Stimulated activated naive CD8-positive, alpha-beta T cell treated with anti-CD3 and anti-CD28 coated beads, Interleukin-15, Interleukin-2, amounts not matched to agents 100 ng/mL and 50 ng/mL, for 24 hours (primary cell): ENCODE results near the gene CD9.
"Not testable (repeated sequence)": the region's sequence is repeated elsewhere in the genome, so short reads cannot be mapped to it uniquely, and the experiment has no call there.

Source experiments
- H3K27ac Mint-ChIP-seq: one replicate; pipeline ENCODE4 v1.8.0; 2021; ENCODE audit warnings: mild to moderate bottlenecking, mixed read lengths
- H3K27me3 Mint-ChIP-seq: one replicate; pipeline ENCODE4 v1.8.0; 2021; ENCODE audit warnings: mixed read lengths
- H3K36me3 Mint-ChIP-seq: one replicate; pipeline ENCODE4 v1.8.0; 2021; ENCODE audit warnings: low read depth, mixed read lengths
- H3K4me1 Mint-ChIP-seq: one replicate; pipeline ENCODE4 v1.8.0; 2021; ENCODE audit warnings: low read depth, mixed read lengths
- H3K4me3 Mint-ChIP-seq: one replicate; pipeline ENCODE4 v1.8.0; 2021; ENCODE audit warnings: mild to moderate bottlenecking, mixed read lengths
- H3K9me3 Mint-ChIP-seq: one replicate; pipeline ENCODE4 v1.8.0; 2021; ENCODE audit warnings: mixed read lengths

Gene CD9

DNA sequence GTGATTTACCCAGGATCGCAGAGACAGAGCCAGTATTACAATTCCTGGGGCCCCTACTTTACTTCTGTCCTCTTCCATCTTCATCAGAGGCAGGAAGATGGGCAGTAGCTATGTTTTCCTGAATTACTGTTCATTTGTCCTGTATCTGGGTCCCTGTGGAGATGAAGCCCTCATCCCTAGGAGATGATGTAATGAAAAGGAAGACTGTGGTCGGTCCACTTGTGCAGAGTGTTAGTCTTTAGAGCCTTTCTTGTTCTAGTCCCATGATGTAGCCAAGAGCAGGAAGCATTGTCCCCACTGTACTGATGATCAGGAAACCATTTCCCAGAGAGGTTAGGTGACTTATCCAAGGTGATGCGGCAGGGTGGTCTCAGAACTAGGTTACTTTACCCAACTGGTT, 2.6 kb downstream of the CD9 start:
- Mint-ChIP-seq H3K27me3 (peaks cover 43% of the 10 kb centered on the region), H3K27ac (no peak overlapping the region), H3K36me3 (no peaks in the 10 kb centered on the region), H3K9me3 (no peaks in the 10 kb centered on the region), H3K4me1 (peaks cover 26% of the 10 kb centered on the region), H3K4me3 (no peak overlapping the region)

DNA sequence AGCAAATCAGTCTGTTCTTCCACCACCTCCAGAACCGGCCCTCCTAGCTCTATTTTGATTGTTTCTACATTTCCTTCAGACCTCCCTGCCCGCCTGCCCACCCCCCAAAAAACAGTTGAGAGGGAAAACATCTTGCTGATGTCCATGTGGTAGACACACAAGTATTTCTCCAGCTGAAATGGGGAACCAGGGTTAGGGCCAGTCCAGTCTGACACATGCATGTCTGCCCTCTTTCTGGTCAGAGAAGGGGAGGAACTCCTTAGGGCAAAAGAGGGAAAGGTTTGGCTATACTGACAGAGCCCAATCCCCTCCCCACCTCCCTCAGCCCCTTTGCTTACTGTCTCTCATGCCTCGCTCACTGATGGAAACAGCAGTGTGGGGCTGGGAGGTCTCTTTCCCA, 3.4 kb downstream of the CD9 start:
- no peaks in the 10 kb centered on the region for H3K36me3 Mint-ChIP-seq
- peaks cover 39% of the 10 kb centered on the region for H3K27me3 Mint-ChIP-seq
- H3K4me1 Mint-ChIP-seq, result peaks cover 26% of the 10 kb centered on the region
- H3K27ac Mint-ChIP-seq, result no peak overlapping the region
- H3K4me3 Mint-ChIP-seq, result no peak overlapping the region
- H3K9me3 Mint-ChIP-seq, result no peaks in the 10 kb centered on the region

DNA sequence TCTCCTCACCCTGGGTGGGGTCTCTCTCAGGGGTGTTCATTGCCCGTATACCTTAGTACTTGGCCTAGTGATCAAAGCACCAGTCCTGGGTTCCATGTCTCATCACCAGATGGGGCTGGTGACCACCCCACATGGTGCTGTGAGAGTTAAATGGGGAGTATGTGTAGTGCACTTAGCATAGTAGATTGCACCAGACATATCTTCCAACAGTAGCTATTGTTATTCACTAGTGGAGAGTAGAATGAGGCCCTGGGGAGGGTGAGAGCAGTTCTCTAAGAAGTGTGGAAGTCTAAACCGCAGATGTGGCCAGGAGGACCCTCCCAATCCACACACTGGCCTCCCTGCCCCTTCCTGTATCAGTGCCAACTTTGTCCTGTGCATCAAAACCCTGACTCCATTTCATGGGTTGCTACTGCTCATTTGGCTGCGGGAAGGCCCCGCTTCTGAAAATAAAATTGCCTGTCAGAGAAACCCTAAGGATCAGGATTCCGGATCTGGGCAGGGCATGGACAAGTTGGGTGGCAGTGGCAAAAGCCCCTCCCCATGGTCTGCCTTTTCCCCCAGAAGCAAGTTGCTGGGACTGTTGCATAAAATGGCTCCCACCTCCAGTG, 4.4 kb downstream of the CD9 start:
- H3K4me3 Mint-ChIP-seq, result no peak overlapping the region
- no peaks in the 10 kb centered on the region for H3K9me3 Mint-ChIP-seq
- no peak overlapping the region for H3K27ac Mint-ChIP-seq
- peaks cover 18% of the 10 kb centered on the region for H3K4me1 Mint-ChIP-seq
- H3K27me3 Mint-ChIP-seq, result peaks cover 30% of the 10 kb centered on the region
- H3K36me3 Mint-ChIP-seq, result no peaks in the 10 kb centered on the region

DNA sequence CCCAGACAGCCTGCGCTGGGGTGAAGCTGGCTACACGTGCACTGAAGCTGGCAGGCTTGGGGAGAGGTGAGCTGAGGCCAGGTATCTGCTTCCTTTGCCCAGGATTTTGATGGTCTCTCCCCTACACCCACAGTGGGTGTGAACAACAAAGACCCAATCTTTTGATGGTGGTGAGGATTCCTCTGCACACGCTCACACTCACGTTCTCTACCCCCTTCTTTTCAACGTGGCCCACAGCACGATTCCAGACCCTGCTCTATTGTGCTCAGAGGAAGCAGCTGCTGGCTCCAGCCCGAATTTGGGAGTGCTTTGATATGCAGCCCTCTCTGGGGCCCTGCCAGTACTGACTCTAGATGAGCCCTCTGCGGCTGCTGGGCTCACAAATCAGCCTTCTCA, 4.9 kb downstream of the CD9 start:
- H3K9me3 Mint-ChIP-seq, result no peaks in the 10 kb centered on the region
- no peak overlapping the region for H3K27ac Mint-ChIP-seq

DNA sequence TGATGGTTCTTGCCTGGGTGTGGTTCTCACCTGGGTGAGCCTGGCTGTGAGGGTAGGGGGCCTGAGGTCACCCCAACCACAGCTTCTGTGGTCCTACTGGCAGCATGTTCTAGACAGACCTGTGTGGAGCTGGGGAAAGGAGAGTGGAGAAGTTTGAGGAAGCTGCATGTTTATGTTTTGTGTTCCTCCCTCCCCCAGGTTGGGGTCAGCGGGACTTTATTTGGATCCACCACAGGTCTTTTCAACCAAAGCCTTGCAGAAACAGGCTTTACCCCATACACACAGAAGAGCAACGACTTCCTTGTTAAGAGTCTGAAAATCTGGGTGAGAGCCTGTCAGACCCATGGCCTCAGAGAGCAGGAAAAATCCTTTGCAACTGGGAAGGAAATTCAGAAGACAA, 5.6 kb downstream of the CD9 start:
- Mint-ChIP-seq H3K4me3 (no peak overlapping the region), H3K4me1 (peaks cover 23% of the 10 kb centered on the region), H3K27me3 (peaks cover 29% of the 10 kb centered on the region), H3K27ac (no peak overlapping the region), H3K9me3 (no peaks in the 10 kb centered on the region), H3K36me3 (no peaks in the 10 kb centered on the region)

More for the DNA sequence above, 4.9 kb downstream of the CD9 start:
- H3K4me1 Mint-ChIP-seq, result peaks cover 19% of the 10 kb centered on the region
- no peak overlapping the region for H3K4me3 Mint-ChIP-seq
- no peaks in the 10 kb centered on the region for H3K36me3 Mint-ChIP-seq
- peaks cover 30% of the 10 kb centered on the region for H3K27me3 Mint-ChIP-seq

DNA sequence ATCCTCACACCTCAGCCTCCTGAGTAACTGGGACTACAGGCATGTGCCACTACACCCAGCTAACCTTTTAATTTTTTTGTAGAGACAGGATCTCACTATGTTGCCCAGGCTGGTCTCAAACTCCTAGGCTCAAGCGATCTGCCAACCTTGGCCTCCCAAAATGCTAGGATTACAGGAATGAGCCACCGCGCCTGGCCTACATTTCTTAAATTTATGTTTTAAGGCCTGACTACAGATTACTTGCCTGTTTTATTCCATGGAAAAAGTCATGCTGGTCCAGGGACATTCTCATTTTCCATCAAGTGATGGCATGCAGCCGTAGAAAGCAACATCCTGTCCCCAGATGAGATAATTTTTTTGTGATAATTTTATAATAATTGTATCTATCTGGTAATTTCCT, 6.1 kb downstream of the CD9 start:
- H3K9me3 Mint-ChIP-seq, result no peaks in the 10 kb centered on the region
- H3K27ac Mint-ChIP-seq, result no peak overlapping the region
- no peaks in the 10 kb centered on the region for H3K36me3 Mint-ChIP-seq
- H3K4me1 Mint-ChIP-seq, result peaks cover 23% of the 10 kb centered on the region
- peaks cover 23% of the 10 kb centered on the region for H3K27me3 Mint-ChIP-seq
- H3K4me3 Mint-ChIP-seq, result no peak overlapping the region

DNA sequence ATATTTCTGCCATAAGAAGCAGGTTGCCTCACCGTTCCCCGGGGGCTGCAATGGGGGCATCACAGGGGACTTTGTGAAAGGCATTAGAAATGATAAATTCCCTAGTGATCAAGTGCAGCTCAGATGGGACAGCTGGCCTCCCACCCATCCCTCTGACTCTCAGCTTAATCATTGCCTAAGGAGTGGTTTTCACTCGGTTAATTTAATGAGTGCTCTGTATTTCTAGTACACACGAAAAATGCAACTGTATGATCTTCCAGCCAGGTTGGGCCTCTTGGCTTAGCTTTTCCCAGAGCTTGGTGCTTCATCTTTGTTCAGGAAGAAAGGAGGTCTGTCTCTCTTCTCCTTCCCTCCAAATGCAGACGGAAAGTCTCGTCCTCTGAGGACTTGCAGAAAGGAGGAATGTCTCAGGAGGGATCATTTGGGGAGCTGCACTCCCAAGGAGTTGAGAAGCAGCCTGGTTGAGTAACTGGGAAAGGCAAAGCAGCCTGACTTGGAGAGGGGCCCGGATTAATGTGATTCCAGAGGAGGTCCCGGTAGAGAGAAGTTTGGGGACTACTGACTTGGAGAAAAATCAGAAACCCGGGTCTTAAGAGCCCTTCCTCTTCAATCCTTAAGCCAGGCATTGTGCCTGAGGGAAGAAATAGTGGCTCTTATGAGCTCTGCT, 7.2 kb downstream of the CD9 start:
- no peak overlapping the region for H3K4me3 Mint-ChIP-seq
- H3K9me3 Mint-ChIP-seq, result no peaks in the 10 kb centered on the region
- H3K36me3 Mint-ChIP-seq, result no peaks in the 10 kb centered on the region
- peaks cover 20% of the 10 kb centered on the region for H3K4me1 Mint-ChIP-seq
- peaks cover 12% of the 10 kb centered on the region for H3K27me3 Mint-ChIP-seq
- H3K27ac Mint-ChIP-seq, result no peak overlapping the region

DNA sequence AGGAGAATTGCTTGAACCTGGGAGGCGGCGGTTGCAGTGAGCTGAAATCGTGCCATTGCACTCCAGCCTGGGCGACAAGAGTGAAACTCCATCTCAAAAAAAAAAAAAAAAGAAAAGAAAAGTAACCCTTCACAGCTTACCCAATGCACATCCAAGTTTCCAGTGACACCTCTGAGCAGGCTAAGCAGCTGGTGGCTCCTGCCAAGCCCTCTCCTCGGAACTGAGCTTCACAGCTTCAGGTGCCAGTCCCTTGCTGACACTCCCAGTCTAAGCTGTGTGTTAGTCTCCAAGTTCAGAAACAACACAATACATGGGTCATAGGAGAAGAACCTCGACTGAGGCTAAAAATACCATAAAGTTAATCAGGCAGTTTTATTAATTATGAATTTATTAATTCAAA, 7.9 kb downstream of the CD9 start:
- Mint-ChIP-seq H3K9me3 (no peaks in the 10 kb centered on the region), H3K27me3 (peaks cover 5% of the 10 kb centered on the region), H3K4me3 (no peak overlapping the region)

DNA sequence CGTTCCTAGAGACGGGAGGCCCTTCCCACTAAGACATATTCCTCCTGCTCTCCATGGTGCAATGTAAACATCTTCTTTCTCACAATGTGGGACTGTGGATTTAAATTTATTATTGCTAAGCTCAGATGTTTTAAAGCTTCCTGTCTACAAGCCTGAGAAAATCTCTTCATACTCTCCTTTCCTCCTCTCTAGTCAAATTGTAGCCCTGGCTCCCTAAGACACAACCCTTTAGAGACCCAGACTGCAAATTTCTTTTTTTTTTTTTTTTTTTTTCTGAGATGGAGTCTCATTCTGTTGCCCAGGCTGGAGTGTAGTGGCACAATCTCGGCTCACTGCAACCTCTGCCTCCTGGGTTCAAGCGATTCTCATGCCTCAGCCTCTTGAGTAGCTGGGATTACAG, 9.2 kb downstream of the CD9 start:
- H3K9me3 Mint-ChIP-seq, H3K36me3 Mint-ChIP-seq: not testable (repeated sequence)

More for the DNA sequence above, 7.9 kb downstream of the CD9 start:
- Mint-ChIP-seq H3K36me3 (no peaks in the 10 kb centered on the region), H3K4me1 (peaks cover 17% of the 10 kb centered on the region), H3K27ac (no peak overlapping the region)

DNA sequence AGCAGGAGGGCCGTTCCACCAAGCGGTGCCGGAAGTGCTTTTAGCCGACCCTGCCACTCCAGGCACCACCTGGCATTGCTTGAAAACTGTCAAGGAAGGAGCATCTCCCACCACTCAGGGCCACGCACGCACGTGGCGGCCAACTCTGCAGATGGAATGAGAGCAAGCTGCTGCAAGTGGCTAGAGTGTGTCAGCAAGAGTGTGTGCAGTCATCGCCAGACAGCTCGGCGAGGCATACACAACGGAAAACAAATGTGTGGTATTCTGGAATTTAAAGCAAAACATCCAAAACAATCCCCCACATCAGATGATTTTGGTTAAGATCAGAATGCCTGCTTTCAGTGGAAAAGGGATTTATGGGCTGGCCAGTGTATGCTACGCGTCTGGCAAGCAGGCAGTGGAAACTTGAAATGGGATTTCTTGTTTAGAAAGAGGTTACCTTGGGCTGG, 11.2 kb downstream of the CD9 start:
- Mint-ChIP-seq H3K27ac (no peak overlapping the region), H3K4me3 (no peak overlapping the region), H3K36me3 (no peaks in the 10 kb centered on the region), H3K4me1 (peaks cover 19% of the 10 kb centered on the region), H3K27me3 (no peaks in the 10 kb centered on the region), H3K9me3 (no peaks in the 10 kb centered on the region)

More for the DNA sequence above, 9.2 kb downstream of the CD9 start:
- not testable (repeated sequence) for H3K27ac Mint-ChIP-seq, H3K4me3 Mint-ChIP-seq, H3K27me3 Mint-ChIP-seq
- H3K4me1 Mint-ChIP-seq, result peaks cover 16% of the 10 kb centered on the region

DNA sequence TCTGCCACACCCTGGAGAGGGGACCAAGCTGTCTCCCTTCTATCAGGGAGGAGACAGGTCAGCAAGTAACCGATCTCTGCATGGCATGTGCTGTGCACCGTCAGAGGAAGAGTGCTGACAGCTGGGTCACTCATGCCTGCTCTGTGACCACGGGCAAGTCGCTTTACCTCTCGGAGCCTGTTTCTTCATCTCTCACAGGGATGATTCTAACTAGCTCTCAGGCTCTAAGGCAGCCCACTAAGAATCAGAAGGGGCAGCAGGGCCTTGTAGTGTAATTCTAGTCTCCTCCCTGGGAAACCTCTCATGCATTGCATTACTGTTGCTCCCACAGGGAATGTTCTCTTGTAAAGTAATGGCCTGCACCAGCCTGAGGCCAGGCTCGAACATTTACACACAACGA, 11.9 kb downstream of the CD9 start:
- Mint-ChIP-seq H3K4me3 (no peak overlapping the region), H3K27me3 (no peaks in the 10 kb centered on the region), H3K27ac (no peak overlapping the region), H3K4me1 (peaks cover 24% of the 10 kb centered on the region), H3K9me3 (no peaks in the 10 kb centered on the region), H3K36me3 (no peaks in the 10 kb centered on the region)

DNA sequence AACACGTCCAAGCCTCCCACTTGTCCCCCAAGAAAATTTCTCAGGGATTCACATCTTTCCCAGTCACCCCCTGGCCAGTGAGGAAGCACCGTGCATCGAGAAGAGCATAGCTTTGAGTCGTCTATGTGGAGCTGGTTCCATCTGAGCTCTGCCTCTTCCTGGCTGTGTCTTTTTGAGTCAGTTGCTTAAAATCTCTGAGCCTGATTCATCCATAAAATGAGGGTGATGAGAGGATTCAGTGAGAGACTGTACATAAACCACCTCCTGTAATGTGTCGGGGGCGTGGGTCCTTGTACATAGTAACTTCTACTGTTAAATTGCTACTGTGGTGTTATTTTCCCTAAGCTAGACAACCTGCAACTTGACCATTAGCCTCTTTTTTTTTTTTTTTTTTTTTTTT, 13.8 kb downstream of the CD9 start:
- H3K27me3 Mint-ChIP-seq, result no peaks in the 10 kb centered on the region
- no peak overlapping the region for H3K27ac Mint-ChIP-seq
- no peak overlapping the region for H3K4me3 Mint-ChIP-seq
- peaks cover 39% of the 10 kb centered on the region for H3K4me1 Mint-ChIP-seq
- H3K9me3 Mint-ChIP-seq, result no peaks in the 10 kb centered on the region
- H3K36me3 Mint-ChIP-seq, result no peaks in the 10 kb centered on the region

DNA sequence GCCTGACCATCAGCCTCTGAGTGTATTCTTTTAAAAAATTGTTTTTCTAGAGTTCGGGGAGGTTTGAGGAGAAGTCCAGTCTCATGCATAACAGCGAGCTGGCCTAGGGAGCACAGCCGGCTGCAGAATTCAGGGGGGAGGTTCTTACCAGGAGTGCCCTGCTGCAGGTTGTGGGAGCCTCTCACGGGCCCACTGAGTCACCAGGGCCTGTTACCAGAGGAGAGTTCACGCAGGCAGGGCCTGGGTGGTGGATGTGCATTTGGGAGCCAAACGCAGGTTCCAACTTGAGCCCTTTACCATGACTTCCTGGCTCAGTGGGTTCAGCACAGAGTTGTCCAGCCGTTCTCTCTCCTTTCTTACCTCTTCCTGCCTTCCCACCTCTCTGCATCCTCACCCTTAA, 14.4 kb downstream of the CD9 start:
- Mint-ChIP-seq H3K27me3 (no peaks in the 10 kb centered on the region), H3K9me3 (no peaks in the 10 kb centered on the region), H3K4me1 (peaks cover 39% of the 10 kb centered on the region), H3K36me3 (no peaks in the 10 kb centered on the region), H3K27ac (no peak overlapping the region), H3K4me3 (no peak overlapping the region)

DNA sequence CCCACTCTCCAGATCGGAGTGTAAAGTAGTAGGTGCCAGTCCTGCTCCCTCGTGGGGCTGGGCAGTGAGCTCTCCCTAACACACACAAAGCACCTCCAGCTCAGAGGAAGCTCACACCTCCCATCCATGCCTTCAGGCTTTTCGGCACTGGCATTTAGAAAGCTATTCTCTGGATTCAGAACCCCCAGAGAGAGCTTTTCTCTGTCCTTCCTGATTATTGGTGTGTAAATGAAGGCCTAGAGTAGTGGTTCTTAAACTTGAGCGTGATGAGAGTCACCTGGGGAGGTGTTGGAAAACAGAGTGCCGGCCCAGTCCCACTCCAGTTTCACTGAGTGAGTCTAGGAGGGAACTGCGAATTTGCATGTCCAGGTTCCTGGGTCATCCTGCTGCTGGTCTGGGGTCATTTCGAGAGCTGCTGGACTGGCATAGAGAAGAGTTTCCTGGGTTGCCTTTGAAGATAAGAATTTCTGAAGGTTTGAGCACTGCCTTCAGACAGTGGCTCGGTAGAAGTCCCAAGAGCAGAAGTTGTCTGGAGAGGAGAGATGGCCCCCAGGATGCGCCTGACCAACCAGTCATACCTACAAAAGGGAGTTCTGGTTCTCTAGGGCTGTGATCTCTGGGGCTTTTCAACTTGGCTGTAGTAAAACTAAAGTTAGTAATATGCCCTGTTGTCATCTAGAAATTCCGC, 15.1 kb downstream of the CD9 start:
- Mint-ChIP-seq H3K27me3 (no peaks in the 10 kb centered on the region), H3K9me3 (no peaks in the 10 kb centered on the region), H3K36me3 (no peaks in the 10 kb centered on the region), H3K4me3 (no peak overlapping the region), H3K4me1 (peaks cover 36% of the 10 kb centered on the region), H3K27ac (no peak overlapping the region)

DNA sequence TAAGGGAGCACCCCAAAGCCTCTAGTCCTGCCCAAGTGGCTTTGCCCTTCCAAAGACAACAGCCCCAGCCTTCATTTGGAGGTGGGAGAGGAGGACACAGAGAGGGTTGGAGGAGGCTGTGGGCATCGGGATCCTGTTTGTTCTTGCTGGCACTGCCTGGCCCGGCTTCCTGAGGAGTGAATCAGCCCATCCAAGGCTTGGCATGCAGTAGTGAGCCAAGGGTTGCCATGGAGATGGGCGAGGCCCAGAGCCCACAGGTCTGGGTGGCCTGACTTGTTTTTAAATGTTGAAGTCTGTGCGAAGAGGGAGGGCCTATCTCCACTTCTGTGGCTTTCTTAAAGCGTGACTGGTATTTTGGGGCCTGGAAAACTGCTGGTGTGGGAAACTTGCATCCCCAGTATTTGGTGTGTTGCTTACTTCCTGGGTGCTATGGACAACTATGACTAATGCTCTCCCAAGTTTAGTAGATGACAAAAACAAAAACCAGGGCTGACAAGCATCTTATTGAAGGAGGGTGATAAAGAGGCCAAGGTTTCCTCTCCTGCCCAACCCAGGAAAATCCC, 15.8 kb downstream of the CD9 start:
- Mint-ChIP-seq H3K36me3 (no peaks in the 10 kb centered on the region), H3K4me3 (no peak overlapping the region), H3K9me3 (no peaks in the 10 kb centered on the region), H3K4me1 (peaks cover 32% of the 10 kb centered on the region), H3K27ac (no peak overlapping the region), H3K27me3 (no peaks in the 10 kb centered on the region)
